DMS 273 (cell line): ENCODE results near the gene MRTO4.
"Not testable (repeated sequence)": the region's sequence is repeated elsewhere in the genome, so short reads cannot be mapped to it uniquely, and the experiment has no call there.

ENCODE experiments used
- DNase-seq: peaks from one replicate; lab custom pipeline; 2025; ENCODE audit not compliant: unreplicated experiment; lab: John Stamatoyannopoulos, UW

Gene MRTO4

GRCh38 chr1:19222979-19223824, 28.4 kb upstream of the MRTO4 start:
- DNase-seq = no peak

DNA sequence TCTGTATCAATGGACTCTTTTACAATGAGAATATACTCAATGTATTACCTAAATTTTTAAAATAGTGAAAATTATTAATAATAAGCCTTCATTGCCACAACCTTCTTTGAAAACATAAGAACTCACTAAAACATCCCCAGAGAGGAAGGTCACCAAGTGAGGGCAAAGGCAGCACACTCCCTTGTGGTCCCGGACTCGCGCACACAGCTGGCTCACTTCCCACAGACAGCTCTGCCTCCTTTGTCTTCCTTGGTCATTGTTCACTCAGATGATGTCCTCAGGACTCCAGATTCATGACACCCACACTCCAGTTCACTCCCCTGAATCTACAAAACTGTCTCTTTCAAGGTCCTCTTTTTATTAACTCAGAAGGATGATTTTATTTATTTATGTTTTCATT, 22.4 kb upstream of the MRTO4 start:
- DNase-seq = no peak

DNA sequence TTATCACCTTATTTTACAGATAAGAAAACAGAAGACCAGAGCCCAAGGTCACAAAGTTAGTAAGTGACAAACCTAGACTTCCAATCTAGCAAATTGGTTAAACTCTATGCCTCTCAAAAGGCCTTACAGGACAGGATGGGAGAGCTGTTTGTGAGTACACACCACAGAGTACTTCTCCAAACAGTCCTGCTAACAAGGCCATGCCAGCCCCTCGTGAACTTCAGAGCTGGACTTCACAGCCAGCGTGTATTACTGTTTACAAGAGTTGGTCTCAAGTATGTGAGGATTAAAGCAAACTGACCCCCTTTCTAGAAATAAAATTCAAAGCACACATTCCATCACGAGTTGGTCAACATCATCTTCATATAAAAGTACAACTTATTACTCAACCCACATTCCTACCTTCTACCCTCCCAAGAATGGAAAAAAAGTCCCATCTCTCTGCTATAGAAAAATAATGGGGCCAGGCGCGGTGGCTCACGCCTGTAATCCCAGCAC, 21.7 kb upstream of the MRTO4 start:
- DNase-seq = no peak

DNA sequence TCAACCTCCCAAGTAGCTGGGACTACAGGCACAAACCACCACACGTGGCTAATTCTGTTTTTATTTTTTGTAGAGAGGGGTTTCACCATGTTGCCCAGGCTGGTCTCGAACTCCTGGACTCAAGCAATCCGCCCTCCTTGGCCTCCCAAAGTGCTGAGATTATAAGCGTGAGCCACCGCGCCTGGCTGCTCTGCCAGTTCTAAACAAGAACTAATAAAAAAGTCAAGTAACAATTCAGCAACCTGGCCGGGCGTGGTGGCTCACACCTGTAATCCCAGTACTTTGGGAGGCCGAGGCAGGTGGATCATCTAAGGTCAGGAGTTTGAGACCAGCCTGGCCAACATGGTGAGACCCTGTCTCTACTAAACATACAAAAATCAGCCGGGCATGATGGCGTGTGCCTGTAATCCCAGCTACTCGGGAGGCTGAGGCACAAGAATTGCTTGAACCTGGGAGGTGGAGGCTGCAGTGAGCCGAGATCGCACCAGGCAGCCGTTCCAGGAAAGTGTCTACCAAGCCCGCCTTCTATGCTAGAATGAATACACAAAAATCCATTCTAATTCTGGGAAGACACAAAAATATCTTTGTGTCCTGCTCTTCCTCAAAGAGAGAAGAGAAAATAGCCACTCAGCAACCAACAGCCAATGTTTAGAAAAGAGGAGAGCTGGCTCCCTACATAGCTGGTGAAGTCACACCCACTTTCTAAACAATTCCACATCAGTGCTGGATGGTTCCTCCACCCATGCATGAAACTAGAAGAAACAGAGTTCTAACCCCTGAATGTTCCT, 19.7 kb upstream of the MRTO4 start:
- DNase-seq = not testable (repeated sequence)

DNA sequence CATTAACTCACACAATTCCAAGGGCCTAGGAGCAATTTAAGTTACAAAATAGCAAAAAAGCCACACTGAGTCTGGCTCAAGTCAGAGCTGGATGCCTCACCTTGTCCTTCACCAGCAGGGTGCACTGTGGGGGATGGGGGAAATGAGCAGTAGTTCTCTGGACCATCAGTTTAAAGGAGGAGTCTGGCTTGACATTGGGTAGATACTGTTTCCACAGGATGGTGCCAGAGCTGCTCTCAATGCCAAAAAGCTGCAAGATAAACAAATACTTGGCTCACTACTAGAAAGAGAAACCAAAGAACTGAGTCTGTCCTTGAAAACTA, 19.1 kb upstream of the MRTO4 start:
- peak; percentile 14 for DNase-seq

DNA sequence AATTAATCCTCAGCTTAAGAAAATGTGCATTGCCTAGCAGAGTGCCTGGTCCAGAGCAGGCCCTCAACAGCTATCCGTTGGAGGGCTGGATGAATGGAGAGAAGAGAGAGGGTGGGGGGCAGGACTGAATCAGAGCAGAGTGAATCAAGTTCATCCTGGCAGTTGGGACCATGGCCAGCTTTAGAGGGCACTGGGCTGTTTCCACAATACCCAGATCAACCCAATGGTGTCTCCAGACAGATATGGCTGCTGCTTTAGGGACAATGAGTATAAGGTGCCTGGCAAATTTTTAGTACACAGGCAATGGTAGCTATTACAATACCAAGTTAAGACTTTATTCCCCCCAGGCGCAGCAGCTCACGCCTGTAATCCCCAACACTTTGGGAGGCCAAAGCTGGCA, 17.4 kb upstream of the MRTO4 start:
- no peak for DNase-seq

DNA sequence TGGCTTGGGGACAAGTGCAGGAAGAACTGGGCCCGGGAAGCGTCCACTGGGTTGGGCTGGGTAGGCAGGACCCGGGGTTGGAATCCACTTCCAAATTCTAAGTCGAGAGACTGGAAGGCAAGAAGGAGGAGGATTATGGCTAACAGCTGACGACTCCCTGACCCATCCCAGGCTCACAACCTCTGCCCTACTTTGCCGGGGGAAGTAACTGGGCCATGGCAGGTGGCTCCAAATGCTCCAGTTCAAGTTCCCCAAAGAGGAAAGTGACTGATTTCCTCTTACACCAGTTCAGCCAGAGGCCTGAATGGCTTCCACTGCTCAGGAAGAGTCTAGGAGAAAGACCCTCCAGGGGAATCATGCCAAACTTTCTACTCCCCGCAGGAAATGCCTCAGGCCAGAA, 11.7 kb upstream of the MRTO4 start:
- no peak for DNase-seq

GRCh38 chr1:19240673-19241538, 10.7 kb upstream of the MRTO4 start:
- DNase-seq = peak; percentile 89

DNA sequence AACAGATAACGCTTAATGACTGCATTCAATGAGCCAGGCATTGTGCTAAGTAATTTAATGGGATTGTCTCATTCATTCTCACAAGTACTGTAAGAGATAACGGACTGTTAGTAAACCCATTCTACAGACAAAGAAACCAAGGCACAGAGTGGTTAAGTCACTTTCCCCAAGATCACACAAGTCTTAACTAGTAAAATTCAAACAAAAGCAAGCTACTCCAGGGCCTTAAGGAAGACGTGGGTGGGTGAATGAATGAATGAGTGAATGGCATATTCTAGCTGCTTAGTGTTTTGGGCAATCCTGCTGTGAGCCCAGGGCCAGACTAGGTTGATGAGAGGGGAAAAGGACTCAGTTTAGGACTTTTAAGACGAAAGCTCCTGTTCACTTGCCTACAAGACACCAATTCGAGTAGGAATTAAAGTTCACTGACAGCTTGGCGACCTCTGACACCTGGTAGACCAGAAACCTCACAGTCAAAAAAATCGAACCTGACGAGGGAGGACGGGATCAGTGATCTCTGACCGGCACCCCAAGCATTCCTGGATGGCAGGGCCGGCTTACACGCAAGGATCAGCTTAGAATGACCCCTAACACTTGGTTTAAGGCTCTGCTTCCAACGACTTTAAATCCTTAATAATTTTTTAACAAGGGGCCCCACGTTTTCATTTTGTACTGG, 838 bp upstream of the MRTO4 start:
- DNase-seq = no peak

DNA sequence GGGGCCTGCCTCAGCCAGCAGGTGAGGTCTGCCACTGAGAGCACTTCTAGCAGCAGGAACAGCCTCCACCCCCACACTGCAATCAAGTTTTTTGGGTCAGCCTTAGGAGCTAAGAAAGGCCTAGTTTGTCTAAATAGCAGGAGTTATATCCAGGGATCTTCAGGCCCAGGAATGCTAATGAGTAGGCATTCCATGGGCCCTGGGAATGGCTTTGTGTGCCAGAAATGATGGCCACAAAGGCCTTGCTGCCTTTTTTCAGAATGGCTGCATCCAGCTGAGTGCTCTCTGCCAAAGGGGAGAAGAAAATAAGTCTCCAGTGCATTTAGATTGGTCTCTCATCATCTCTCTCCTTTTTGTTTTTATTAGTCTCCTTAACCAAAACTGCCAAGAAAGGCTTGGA, 2.8 kb downstream of the MRTO4 start:
- no peak for DNase-seq

DNA sequence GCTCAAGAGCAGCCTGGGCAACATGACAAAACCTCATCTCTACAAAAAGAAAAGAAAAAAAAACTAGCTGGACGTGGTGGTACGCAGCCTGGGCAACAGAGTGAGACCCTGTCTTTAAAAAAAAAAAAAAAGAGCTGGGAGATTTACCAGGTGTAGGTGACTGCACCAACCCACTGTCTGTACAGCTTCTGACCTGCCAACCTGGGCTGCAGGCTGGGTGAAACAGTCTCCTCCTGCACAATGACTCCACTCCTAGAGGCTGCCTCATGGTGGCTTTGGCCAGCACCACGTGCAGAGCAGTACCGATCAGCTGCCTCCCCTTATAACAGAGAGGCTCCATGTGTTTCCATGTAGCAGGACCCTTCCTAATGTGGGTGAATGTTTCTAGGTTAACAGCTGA, 3.7 kb downstream of the MRTO4 start:
- DNase-seq = no peak

- not testable (repeated sequence) for DNase-seq
These were observed 4.7 kb downstream of the MRTO4 start for GRCh38 chr1:19256301-19256700.

DNA sequence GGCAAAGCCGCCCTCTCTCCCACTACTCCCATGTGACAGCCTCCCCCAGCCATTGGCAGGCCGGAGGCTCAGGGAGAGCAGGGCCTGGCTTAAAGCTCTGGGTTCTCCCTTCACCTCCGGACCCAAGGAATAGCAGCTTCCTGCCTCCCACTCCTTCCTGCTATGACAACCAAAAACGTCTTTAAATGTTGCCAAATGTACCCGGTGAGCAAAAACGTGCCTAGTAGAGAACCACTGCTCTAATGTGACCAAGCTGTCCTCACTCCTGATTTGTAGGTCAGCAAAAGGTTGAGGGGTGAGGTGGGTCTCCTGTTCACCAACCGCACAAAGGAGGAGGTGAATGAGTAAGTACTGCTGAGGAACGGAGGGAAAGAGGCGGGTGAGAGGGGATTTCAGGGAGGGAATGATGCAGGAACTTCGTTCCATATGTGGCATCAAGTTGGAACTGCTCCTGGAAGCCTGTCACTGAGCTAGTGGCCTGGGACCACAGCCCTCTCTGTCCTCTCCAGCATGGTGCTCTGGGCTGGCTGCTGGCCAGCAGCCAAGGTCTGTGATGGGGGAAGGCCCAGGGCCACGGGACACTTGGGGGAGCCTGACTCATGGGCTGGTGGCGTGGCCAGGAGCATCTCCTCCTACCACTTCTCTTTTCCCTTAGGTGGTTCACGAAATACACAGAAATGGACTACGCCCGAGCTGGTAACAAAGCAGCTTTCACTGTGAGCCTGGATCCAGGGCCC, 5.7 kb downstream of the MRTO4 start:
- peak; percentile 13 for DNase-seq

- DNase-seq = no peak
These were observed 6.7 kb downstream of the MRTO4 start for GRCh38 chr1:19258353-19258752.

- peak; percentile 49 for DNase-seq
These were observed 8.9 kb downstream of the MRTO4 start for GRCh38 chr1:19260211-19261138.

DNA sequence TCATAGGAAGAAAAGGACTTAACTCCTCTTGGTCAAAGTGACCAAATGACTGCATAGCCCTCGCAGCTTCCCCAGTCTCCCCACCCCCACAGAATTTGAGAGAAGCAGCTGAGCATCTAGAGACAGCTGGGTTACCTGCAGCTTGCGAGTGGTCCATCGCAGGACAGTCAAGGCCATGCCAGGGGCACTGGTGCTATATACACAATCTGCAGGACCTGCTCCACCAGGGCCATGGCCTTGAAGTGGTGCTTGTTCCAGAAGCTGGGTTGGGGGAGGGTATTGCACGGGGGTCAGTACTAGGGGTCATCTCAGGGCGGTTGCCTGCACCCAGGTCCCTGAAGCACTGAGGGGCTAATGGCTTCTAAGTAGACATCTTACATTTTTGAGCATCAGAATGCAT, 10.4 kb downstream of the MRTO4 start:
- peak; percentile 34 for DNase-seq

DNA sequence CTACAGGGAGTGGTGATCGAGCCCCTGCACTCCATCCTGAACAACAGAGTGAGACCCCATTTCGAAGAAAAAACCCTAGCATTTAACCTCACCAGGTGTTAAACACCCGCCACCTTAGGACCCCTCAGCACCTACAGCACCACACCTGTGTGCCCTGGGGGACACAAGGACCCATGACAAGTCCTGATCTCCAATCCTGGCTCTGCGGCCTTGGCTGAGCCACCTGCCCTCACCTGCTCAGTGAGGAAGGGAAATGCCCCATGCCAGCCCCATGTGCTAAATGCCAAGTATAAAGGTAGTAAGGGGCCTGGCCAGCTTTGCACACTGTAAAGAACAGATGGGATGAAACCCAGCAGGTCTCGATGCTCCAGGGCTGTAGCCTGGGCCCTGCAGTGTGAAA, 11.1 kb downstream of the MRTO4 start:
- DNase-seq = no peak

GRCh38 chr1:19268445-19268844, 16.8 kb downstream of the MRTO4 start:
- DNase-seq = no peak
